Measurements from ENCODE around the gene NFIL3. TPM values are rescaled to one million over a fixed set of nuclear protein-coding genes. Genes with fewer than 3 reads are reported as not detected.

Gene NFIL3
- polyA plus RNA-seq, 1 donor: 23.5 TPM

- no peak for DNase-seq
Observed at GRCh38 chr9:91359083-91359482, 64.5 kb downstream of the NFIL3 start.

Other genes with a start within 250 kb of the NFIL3 start
- 12.8 TPM for gene AUH, start 61.9 kb downstream of the NFIL3 start, polyA plus RNA-seq (ENCODE audit: insufficient read length)